Measurements from ENCODE around the gene CMKLR1.

Gene CMKLR1

GRCh38 chr12:108255252-108255602 is 83.9 kb downstream of the CMKLR1 start:
- Histone ChIP-seq H3K4me1 (ENCODE audit: control extremely low read depth in 1 of 4, control insufficient read depth in 4 of 4, insufficient read depth in 4 of 4, low read length in 3 of 4) (peaks cover 0 to 6% (median 3%) of the 10 kb centered on the region in 4 experiments), H3K9me3 (ENCODE audit: control extremely low read depth in 1 of 5, control insufficient read depth in 4 of 5, insufficient read depth in 2 of 5, low read depth in 1 of 5, low read length in 4 of 5) (peaks cover 0 to 12% (median 5%) of the 10 kb centered on the region in 5 experiments), H3K4me3 (ENCODE audit: control insufficient read depth in 1 of 7, extremely low read depth in 1 of 7, insufficient read depth in 4 of 7, low read depth in 2 of 7, low read length in 6 of 7) (no peak overlapping the region), H3K36me3 (ENCODE audit: control insufficient read depth in 4 of 4, insufficient read depth in 4 of 4, low read length in 3 of 4) (no peaks in the 10 kb centered on the region), H3K27me3 (replicated peaks in 2 of 5; ENCODE audit: control insufficient read depth in 4 of 5, insufficient read depth in 5 of 5, low read length in 4 of 5) (peaks cover 0 to 3% (median 0%) of the 10 kb centered on the region in 5 experiments), H3K27ac (ENCODE audit: insufficient read depth in 1 of 2, low read depth in 1 of 2, low read length in 2 of 2, poor library complexity in 1 of 2, severe bottlenecking in 2 of 2) (no peak overlapping the region)
- 100% methylated on average over 3 of the region's 3 CpGs for WGBS (ENCODE audit: insufficient coverage)
- CTCF ChIA-PET, result no interaction called here
- POLR2A ChIA-PET, result no interaction called here
- no peak for DNase-seq

GRCh38 chr12:108254517-108255251 is 84.4 kb downstream of the CMKLR1 start:
- Histone ChIP-seq H3K27ac (ENCODE audit: insufficient read depth in 1 of 2, low read depth in 1 of 2, low read length in 2 of 2, poor library complexity in 1 of 2, severe bottlenecking in 2 of 2) (no peak overlapping the region), H3K27me3 (replicated peaks in 2 of 5; ENCODE audit: control insufficient read depth in 4 of 5, insufficient read depth in 5 of 5, low read length in 4 of 5) (peaks cover 0 to 3% (median 0%) of the 10 kb centered on the region in 5 experiments), H3K4me3 (ENCODE audit: control insufficient read depth in 1 of 7, extremely low read depth in 1 of 7, insufficient read depth in 4 of 7, low read depth in 2 of 7, low read length in 6 of 7) (no peak overlapping the region), H3K9me3 (ENCODE audit: control extremely low read depth in 1 of 5, control insufficient read depth in 4 of 5, insufficient read depth in 2 of 5, low read depth in 1 of 5, low read length in 4 of 5) (peaks cover 0 to 7% (median 0%) of the 10 kb centered on the region in 5 experiments), H3K4me1 (ENCODE audit: control extremely low read depth in 1 of 4, control insufficient read depth in 4 of 4, insufficient read depth in 4 of 4, low read length in 3 of 4) (peaks cover 0 to 6% (median 3%) of the 10 kb centered on the region in 4 experiments), H3K36me3 (ENCODE audit: control insufficient read depth in 4 of 4, insufficient read depth in 4 of 4, low read length in 3 of 4) (no peaks in the 10 kb centered on the region)
- POLR2A ChIA-PET, result no interaction called here
- CTCF ChIA-PET, result no interaction called here
- WGBS (ENCODE audit: insufficient coverage), result 95% methylated on average over 4 of the region's 13 CpGs
- DNase-seq, result no peak

DNA sequence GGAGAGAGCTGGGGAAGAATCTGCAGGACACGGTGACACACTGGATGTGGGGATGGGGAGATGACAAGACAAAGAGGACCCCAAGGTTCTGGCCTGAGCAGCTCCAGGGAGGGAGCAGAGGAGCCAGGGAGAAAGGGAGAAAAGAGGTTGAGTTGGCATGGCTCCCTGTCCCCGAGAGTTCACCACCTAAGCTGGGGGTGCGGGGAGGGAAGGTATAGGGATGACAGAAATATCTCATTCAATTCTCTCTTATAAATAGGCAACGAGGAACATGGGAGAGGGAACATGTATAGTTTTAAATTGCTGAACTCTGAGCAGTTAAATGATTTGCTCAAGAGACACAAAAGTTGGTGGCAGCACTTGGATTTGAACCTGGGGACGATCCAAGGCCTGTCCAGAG is 85.1 kb downstream of the CMKLR1 start:
- H3K27ac ChIP-seq (ENCODE audit: insufficient read depth in 1 of 2, low read depth in 1 of 2, low read length in 2 of 2, poor library complexity in 1 of 2, severe bottlenecking in 2 of 2), result no peak overlapping the region
- H3K4me1 ChIP-seq (ENCODE audit: control extremely low read depth in 1 of 4, control insufficient read depth in 4 of 4, insufficient read depth in 4 of 4, low read length in 3 of 4), result peaks cover 0 to 6% (median 3%) of the 10 kb centered on the region in 4 experiments
- WGBS (ENCODE audit: insufficient coverage), result 50% methylated on average over 2 of the region's 5 CpGs
- ChIA-PET CTCF (no interaction called here), POLR2A (no interaction called here)
- no peak overlapping the region for H3K4me3 ChIP-seq (ENCODE audit: control insufficient read depth in 1 of 7, extremely low read depth in 1 of 7, insufficient read depth in 4 of 7, low read depth in 2 of 7, low read length in 6 of 7)
- H3K36me3 ChIP-seq (ENCODE audit: control insufficient read depth in 4 of 4, insufficient read depth in 4 of 4, low read length in 3 of 4), result no peaks in the 10 kb centered on the region
- DNase-seq, result no peak
- H3K9me3 ChIP-seq (ENCODE audit: control extremely low read depth in 1 of 5, control insufficient read depth in 4 of 5, insufficient read depth in 2 of 5, low read depth in 1 of 5, low read length in 4 of 5), result peaks cover 0 to 1% (median 0%) of the 10 kb centered on the region in 5 experiments
- peaks cover 0 to 3% (median 0%) of the 10 kb centered on the region in 5 experiments for H3K27me3 ChIP-seq (replicated peaks in 2 of 5; ENCODE audit: control insufficient read depth in 4 of 5, insufficient read depth in 5 of 5, low read length in 4 of 5)

- peaks cover 0 to 3% (median 0%) of the 10 kb centered on the region in 5 experiments for H3K27me3 ChIP-seq (replicated peaks in 2 of 5; ENCODE audit: control insufficient read depth in 4 of 5, insufficient read depth in 5 of 5, low read length in 4 of 5)
- WGBS (ENCODE audit: insufficient coverage), result no CpG with 5 or more reads among the region's 4 CpGs
- CTCF ChIA-PET, result no interaction called here
- POLR2A ChIA-PET, result no interaction called here
- H3K27ac ChIP-seq (ENCODE audit: insufficient read depth in 1 of 2, low read depth in 1 of 2, low read length in 2 of 2, poor library complexity in 1 of 2, severe bottlenecking in 2 of 2), result no peak overlapping the region
- H3K4me1 ChIP-seq (ENCODE audit: control extremely low read depth in 1 of 4, control insufficient read depth in 4 of 4, insufficient read depth in 4 of 4, low read length in 3 of 4), result peaks cover 0 to 6% (median 3%) of the 10 kb centered on the region in 4 experiments
- no peak overlapping the region for H3K4me3 ChIP-seq (ENCODE audit: control insufficient read depth in 1 of 7, extremely low read depth in 1 of 7, insufficient read depth in 4 of 7, low read depth in 2 of 7, low read length in 6 of 7)
- H3K36me3 ChIP-seq (ENCODE audit: control insufficient read depth in 4 of 4, insufficient read depth in 4 of 4, low read length in 3 of 4), result no peaks in the 10 kb centered on the region
- peak in 2 of 3 donors; percentile 54 to 64 for DNase-seq
- no peaks in the 10 kb centered on the region for H3K9me3 ChIP-seq (ENCODE audit: control extremely low read depth in 1 of 5, control insufficient read depth in 4 of 5, insufficient read depth in 2 of 5, low read depth in 1 of 5, low read length in 4 of 5)
Observed at GRCh38 chr12:108253540-108253939, 85.6 kb downstream of the CMKLR1 start.

GRCh38 chr12:108252523-108252922 is 86.6 kb downstream of the CMKLR1 start:
- WGBS (ENCODE audit: insufficient coverage), result 94% methylated on average over 7 of the region's 7 CpGs
- no peak for DNase-seq
- Histone ChIP-seq H3K27me3 (replicated peaks in 2 of 5; ENCODE audit: control insufficient read depth in 4 of 5, insufficient read depth in 5 of 5, low read length in 4 of 5) (peaks cover 0 to 3% (median 0%) of the 10 kb centered on the region in 5 experiments), H3K27ac (ENCODE audit: insufficient read depth in 1 of 2, low read depth in 1 of 2, low read length in 2 of 2, poor library complexity in 1 of 2, severe bottlenecking in 2 of 2) (no peak overlapping the region), H3K4me1 (ENCODE audit: control extremely low read depth in 1 of 4, control insufficient read depth in 4 of 4, insufficient read depth in 4 of 4, low read length in 3 of 4) (peaks cover 0 to 6% (median 3%) of the 10 kb centered on the region in 4 experiments), H3K36me3 (ENCODE audit: control insufficient read depth in 4 of 4, insufficient read depth in 4 of 4, low read length in 3 of 4) (no peaks in the 10 kb centered on the region), H3K4me3 (ENCODE audit: control insufficient read depth in 1 of 7, extremely low read depth in 1 of 7, insufficient read depth in 4 of 7, low read depth in 2 of 7, low read length in 6 of 7) (no peak overlapping the region), H3K9me3 (ENCODE audit: control extremely low read depth in 1 of 5, control insufficient read depth in 4 of 5, insufficient read depth in 2 of 5, low read depth in 1 of 5, low read length in 4 of 5) (no peaks in the 10 kb centered on the region)
- ChIA-PET CTCF (no interaction called here), POLR2A (no interaction called here)

GRCh38 chr12:108248011-108248410 is 91.1 kb downstream of the CMKLR1 start:
- H3K4me1 ChIP-seq (ENCODE audit: control extremely low read depth in 1 of 4, control insufficient read depth in 4 of 4, insufficient read depth in 4 of 4, low read length in 3 of 4), result peaks cover 0 to 2% (median 2%) of the 10 kb centered on the region in 4 experiments
- H3K9me3 ChIP-seq (ENCODE audit: control extremely low read depth in 1 of 5, control insufficient read depth in 4 of 5, insufficient read depth in 2 of 5, low read depth in 1 of 5, low read length in 4 of 5), result no peaks in the 10 kb centered on the region
- WGBS (ENCODE audit: insufficient coverage), result 97% methylated on average over 12 of the region's 13 CpGs
- H3K27ac ChIP-seq (ENCODE audit: insufficient read depth in 1 of 2, low read depth in 1 of 2, low read length in 2 of 2, poor library complexity in 1 of 2, severe bottlenecking in 2 of 2), result no peak overlapping the region
- no peaks in the 10 kb centered on the region for H3K36me3 ChIP-seq (ENCODE audit: control insufficient read depth in 4 of 4, insufficient read depth in 4 of 4, low read length in 3 of 4)
- no peak overlapping the region for H3K4me3 ChIP-seq (ENCODE audit: control insufficient read depth in 1 of 7, extremely low read depth in 1 of 7, insufficient read depth in 4 of 7, low read depth in 2 of 7, low read length in 6 of 7)
- ChIA-PET POLR2A (no interaction called here), CTCF (interaction anchor here (1.3 kb wide), 1 partner anchor 22 kb away, joined by 5 read pairs; no protein-coding TSS in a partner anchor)
- H3K27me3 ChIP-seq (replicated peaks in 2 of 5; ENCODE audit: control insufficient read depth in 4 of 5, insufficient read depth in 5 of 5, low read length in 4 of 5), result no peaks in the 10 kb centered on the region
- no peak for DNase-seq

GRCh38 chr12:108247130-108247529 is 92.0 kb downstream of the CMKLR1 start:
- CTCF ChIA-PET, result interaction anchor here (1.0 to 1.3 kb wide), 2 partner anchors 19 to 23 kb away, joined by 3 to 5 read pairs; no protein-coding TSS in a partner anchor
- WGBS (ENCODE audit: insufficient coverage), result 100% methylated on average over 1 of the region's 2 CpGs
- no peak overlapping the region for H3K4me3 ChIP-seq (ENCODE audit: control insufficient read depth in 1 of 7, extremely low read depth in 1 of 7, insufficient read depth in 4 of 7, low read depth in 2 of 7, low read length in 6 of 7)

More at GRCh38 chr12:108247130-108247529, 92.0 kb downstream of the CMKLR1 start:
- no peaks in the 10 kb centered on the region for H3K36me3 ChIP-seq (ENCODE audit: control insufficient read depth in 4 of 4, insufficient read depth in 4 of 4, low read length in 3 of 4)
- H3K27ac ChIP-seq (ENCODE audit: insufficient read depth in 1 of 2, low read depth in 1 of 2, low read length in 2 of 2, poor library complexity in 1 of 2, severe bottlenecking in 2 of 2), result no peak overlapping the region
- no peaks in the 10 kb centered on the region for H3K27me3 ChIP-seq (replicated peaks in 2 of 5; ENCODE audit: control insufficient read depth in 4 of 5, insufficient read depth in 5 of 5, low read length in 4 of 5)
- H3K9me3 ChIP-seq (ENCODE audit: control extremely low read depth in 1 of 5, control insufficient read depth in 4 of 5, insufficient read depth in 2 of 5, low read depth in 1 of 5, low read length in 4 of 5), result no peaks in the 10 kb centered on the region
- H3K4me1 ChIP-seq (ENCODE audit: control extremely low read depth in 1 of 4, control insufficient read depth in 4 of 4, insufficient read depth in 4 of 4, low read length in 3 of 4), result no peaks in the 10 kb centered on the region
- DNase-seq, result no peak
- POLR2A ChIA-PET, result interaction anchor here (0.7 kb wide), 1 partner anchor 9 kb away, joined by 3 read pairs; no protein-coding TSS in a partner anchor

All from common myeloid progenitor, CD34-positive (primary cell).